NCI-H446 (cell line): ENCODE data around the gene TACR1.

Experiments
- DNase-seq, 2 experiments: peaks; one replicate each; lab custom pipeline; 2025; lab: John Stamatoyannopoulos, UW

The TACR1 gene

DNA sequence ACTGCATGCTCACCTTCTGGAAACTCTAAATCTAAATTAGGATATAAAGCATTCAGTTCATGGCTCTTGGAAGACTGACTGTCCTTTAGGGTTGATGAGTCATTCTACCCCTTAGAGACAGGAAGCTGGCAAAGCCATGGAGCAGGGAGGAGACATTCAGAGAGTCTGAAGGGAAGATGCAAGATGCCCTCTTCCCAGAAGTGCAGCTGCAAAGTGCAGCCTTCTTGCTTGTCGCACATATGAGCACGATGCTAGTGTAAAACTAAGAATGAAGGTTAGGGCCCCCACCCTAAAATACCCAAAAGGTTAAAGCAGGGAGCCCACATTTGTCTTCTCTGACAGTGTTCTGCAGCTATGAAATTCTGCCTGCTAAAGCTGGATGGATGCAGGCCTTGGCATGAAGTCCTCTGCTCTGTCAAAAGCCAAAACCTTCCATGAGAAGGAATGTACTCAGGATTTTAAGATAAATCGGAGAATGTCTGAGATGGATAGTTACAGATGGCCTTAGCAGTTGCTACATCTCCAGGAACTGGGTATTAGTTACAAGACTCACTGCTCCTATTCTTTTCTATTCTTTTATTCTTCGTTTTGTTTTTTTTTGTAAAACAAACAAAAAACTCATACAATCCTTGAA is 151.2 kb downstream of the TACR1 start:
- DNase-seq = peak in 1 of 2 experiments; percentile 62

DNA sequence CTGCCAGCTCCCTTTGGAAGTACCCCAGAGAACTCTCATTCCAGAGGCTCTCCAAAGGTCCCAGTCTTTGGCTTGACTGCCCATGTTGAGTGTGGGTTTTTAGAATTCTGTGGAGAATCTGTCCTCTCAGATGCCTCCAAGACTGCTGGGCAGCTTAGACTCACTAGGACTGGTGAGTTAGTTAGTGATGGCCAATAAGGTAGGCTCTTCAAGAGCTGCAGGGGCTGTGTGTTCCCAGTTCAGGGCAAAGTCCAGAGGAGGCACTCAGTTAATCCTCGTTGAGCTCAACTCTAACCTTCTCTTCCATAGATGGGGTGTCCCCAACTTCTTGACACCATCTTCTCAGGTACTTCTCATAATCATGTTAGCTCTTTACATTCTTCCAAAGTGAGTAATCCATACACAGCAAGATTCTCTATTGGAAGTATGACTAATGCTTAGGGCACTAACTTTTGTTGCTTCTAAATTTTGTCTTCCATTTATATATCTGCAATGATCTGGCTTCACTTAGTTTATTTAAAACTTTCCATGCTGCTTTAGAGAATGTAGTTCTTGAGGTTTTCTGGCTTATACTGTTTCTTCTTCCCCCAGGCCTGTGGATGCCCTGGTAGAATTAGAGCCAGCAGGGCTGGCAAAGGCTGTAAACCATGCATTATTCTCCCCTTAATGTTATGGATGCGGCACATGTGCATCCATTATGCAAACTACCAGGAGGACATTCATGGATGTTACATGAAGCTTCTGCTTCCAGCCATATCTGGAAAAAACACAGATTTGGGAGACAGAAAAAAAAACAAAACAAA is 151.9 kb downstream of the TACR1 start:
- DNase-seq = no peak

DNA sequence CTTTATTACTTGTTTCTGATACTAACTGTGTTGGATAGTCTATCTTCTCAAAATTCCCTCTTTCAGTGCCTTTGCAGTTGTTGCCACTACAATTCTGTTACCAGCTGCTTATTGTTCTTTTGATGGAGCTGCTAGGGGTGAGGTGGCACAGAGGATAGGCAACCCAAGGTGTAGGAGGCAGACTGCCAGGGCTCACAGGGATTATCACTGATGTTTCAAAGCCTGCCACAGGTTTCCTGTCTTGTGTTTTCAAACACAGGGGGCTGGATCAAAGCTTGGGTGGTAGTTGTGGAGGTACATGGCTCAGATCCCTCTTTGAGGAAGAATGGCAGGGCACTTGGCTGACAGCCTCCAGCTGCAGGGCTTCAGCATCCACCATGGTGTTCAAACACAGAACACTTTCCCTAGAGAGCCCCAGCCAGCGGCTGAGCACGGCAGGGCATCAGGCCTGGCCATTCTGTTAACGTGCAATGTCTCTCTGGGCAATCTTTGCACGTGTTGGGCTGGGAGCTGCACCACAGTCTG is 153.7 kb downstream of the TACR1 start:
- no peak for DNase-seq

DNA sequence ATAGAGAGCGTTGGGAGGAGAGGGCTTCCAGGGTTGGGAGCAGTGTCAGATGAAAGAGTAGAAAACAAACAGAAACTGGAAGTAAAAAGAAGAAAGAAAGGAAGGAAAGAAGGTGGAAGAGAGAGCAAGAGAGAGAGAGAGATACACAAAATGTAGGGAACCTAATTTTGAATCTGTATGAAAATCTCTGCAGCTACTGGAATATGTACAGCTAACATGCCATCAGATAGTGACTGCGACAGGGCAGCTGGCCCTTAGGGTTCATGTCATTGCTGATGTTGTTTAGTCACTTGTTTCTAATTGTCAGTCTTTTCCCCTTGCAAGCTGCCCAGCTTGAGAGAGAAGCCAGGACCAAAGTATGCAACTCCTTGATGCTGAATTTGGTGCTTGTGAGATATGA is 155.0 kb downstream of the TACR1 start:
- no peak for DNase-seq

DNA sequence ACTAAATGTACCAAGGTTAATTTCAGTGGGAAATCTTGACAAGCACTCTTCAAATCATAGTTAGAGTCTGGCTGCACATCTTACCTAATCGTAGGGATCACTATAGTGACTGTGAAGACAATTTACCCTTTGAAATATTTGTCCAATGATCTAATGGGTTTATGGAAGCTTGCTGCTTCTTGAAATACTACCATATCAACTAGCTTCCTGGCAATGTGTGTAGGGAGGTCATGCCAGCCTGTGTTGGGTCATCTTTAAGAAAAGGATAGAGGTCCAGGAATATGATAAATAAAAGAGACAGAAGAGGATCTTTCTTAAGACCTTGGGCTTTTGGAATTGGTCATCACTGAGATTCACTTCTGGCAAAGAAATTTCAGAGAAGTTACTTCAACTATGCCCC is 156.5 kb downstream of the TACR1 start:
- no peak for DNase-seq

DNA sequence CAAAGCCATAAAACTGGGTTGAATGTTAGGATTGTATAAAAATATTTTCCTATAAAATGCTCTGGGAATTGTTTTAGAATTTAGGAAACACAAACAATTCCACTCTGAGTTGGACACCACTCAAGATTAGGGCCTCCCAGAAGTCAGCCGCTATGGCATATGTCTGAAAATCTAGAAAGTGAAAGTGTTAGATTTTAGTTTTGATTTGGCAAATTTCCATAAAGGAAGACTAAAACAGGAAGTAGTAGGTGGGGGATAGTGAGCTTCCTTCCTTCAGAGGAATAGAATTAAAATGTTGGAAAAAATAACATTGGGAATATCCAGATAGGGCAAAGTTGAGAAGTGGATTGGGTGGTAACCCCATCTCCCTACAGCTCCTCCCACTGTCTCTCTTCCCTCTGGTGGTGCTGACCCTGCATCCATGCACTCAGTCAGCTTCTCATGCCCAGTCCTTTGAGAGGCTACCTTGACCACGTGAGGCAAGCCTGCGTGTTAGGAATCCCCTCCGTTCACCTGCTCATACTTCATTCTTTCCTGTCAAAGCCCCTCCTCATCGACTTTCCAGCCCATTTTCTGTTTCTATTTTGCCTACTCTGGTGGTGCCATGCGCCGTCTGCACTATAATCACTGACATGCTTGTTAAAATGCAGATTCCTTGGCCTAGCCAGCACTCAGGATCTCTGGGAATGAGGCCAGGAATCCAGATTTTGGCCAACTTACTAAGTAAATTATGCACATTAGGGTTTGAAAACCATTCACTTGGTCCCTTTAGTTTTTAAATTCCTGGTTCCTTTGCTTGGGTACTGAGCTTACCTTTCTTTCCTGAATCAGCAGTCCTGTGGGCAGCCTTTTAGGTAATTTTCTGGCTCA is 157.4 kb downstream of the TACR1 start:
- peak in 1 of 2 experiments; percentile 41 for DNase-seq

DNA sequence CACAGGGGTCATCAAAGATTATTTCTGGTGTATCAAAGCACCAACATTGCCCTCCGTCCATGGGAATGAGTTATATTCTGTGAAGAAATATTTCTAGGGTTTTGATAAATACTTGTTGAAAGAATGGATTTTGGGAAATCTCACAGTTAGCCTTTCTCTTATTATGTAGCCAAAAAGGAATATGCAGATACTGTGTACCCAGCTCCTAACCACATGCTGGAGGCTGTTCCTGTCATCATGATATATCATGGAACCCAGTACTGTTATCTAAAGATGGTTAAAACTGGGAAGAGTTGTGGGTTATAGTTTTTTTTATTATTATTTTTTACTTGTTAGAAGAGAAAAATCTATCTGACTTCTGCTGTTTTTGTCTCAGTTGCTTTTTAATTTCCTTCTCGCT is 158.1 kb downstream of the TACR1 start:
- no peak for DNase-seq

DNA sequence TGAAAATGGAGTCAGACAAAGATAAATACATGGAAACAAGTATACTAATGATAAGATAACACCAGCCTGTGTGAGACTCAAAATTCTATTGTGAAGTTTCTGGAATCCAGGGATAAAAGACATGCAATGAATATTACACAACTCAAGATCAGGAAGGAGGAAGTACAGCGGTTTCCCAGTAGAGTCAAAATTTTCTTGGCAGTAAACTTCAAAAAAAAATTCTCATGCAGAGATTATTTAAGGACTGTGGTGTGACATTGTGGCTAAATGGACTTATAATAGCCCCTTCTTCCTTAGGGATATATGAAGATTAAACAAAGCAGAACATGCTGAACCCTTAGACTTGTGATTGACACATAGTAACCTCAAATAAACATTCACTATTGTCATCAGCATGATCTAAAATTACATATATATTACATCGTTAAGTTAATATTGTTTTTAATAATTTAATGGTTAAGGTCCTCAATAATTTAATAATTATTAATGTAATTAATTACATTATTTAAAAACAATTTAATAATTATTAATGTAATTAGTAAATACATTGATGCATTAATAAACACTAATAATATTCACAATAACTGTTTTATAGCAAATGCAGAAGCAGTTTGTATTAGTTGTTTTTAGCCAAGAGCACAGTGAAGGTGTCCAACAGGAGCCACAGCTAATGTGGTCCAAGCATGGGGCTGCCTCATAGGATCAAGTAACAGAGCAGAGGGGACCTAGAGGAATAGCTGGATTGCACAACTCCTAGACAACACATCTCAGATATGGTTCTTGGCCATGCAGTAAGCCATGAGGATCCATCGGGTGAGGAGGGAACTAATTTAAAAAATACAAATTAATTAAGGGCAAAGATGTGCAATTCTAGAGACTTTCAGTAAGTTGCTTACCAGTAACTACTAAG is 163.6 kb downstream of the TACR1 start:
- no peak for DNase-seq

DNA sequence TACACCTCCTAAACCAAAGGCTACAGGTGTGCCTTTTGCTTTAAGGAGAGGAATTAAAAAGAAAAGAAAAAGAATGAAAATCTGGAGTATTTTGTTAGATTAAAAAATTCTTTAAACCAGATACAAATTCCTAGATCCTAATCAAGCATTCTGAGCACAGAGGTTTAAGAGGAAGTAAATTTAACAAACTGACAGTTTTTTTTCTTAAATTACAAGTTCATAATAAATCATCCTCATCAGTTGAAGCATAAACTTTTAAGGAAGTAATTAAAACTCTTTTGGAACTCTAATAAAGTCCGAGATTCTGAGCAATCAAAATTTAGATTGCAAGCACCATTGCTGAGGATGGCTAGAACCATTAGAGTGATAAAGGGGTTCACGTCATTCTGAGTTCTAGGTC is 165.8 kb downstream of the TACR1 start:
- no peak for DNase-seq

DNA sequence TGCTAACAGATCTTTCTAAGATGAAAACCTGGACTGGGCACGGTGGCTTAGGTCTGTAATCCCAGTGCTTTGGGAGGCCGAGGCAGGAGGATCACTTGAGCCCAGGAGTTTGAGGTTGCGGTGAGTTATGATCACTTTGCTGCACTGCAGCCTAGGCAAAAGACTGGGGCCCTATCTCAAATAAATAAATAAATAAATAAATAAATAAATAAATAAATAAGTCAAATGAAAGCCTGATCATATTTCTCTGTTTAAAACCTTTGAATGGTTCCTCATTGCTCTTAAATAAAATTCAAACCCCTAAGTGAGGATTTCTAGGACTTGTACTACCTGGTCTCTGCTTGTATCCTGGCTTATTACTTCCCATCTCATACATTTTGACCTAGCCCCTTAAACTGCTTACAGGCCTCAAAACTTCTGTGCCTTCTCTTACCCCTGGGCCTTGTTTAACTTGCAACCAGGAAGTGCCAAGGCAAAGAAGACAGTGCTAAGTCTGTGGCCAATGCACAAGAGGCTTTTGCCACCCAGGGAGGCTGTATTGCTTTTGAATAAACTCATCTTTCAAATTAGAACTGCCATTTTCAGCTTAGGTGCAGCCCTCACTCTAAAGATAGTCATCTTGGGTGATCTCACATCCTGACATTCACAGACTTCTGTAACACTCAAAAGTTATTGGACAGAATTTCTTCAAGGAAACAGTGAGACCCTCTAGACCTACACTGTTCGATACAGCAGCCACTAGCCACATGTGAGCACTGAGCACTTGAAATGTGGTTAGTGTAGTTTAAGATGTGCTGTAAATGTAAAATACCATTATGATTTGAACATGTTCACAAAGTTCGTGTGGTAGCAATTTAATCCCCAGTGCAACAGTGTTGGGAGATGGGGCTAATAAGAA is 167.2 kb downstream of the TACR1 start:
- DNase-seq = no peak

DNA sequence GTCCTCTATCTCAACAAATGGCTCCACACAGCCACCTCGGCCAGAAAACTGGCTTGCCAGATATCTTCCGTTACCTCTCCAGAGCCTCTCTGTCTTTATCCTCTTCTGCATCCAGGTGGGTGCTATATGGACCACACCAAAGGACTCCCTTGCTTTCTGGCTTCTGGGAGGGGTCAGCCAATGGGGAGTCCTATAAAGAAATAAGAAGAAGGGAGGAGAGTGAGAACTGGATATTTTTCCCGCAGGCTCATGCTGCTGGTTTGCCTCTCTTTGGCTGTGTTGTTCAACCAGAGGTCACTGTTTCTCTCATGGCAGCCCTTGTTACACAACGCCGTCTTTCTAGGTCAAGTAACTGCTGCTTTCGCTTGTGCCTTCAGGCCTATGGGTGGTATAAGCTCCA is 168.1 kb downstream of the TACR1 start:
- DNase-seq = no peak

DNA sequence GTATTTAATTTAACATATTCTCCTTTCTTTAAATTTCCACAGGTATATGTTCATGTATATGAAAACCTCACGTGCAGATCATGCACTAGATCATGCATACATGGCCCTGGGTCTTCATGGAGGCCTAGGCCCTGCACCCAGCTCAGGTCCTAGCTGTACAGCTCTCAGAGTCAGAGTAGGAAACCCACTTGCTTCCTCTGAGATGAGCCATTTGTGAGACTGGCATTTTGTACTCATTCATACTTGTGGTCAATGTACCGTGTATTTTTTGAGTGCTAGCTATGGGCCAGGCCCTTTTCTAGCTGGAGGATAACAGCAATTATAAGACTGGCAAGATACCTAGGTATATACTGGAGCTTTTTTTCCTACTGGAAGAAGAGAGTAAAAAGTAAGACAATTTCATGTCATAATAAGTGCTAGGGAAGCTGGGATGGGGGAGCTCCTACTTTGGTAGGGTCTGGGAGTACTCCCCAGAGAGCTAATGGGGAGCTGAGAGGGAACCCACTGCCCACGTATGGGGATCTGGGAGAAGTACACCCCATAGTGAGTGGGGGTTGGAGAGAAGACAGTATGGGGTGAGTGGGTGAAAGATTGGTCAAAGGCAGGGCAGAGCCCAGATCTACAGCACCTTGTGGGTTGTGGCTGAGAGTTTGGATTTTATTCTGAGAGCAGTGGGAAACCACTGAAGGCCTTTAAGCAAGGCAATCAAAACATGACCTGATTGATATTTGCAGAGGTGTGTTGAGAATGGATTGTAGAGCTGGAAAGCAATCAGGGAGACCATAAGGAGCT is 168.9 kb downstream of the TACR1 start:
- DNase-seq = no peak

DNA sequence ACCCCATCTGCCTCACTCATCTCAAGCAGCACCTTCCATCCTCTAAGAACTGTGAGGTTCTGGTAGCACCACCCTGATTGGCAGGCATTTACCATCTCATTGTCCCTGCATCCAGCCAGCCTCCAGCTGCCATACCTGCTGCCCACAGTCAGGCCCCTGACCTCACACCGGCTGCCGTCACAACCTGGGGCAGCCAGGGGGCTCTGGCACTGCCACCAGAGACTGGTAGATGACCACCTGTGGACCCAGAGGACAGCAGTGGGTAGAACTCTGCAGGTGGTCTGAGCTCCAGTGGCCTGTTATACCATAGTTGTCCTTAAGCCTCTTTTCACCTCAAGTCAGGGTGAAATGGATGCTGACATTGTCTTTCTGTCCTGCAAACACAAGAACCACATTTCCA is 171.4 kb downstream of the TACR1 start:
- DNase-seq = no peak

DNA sequence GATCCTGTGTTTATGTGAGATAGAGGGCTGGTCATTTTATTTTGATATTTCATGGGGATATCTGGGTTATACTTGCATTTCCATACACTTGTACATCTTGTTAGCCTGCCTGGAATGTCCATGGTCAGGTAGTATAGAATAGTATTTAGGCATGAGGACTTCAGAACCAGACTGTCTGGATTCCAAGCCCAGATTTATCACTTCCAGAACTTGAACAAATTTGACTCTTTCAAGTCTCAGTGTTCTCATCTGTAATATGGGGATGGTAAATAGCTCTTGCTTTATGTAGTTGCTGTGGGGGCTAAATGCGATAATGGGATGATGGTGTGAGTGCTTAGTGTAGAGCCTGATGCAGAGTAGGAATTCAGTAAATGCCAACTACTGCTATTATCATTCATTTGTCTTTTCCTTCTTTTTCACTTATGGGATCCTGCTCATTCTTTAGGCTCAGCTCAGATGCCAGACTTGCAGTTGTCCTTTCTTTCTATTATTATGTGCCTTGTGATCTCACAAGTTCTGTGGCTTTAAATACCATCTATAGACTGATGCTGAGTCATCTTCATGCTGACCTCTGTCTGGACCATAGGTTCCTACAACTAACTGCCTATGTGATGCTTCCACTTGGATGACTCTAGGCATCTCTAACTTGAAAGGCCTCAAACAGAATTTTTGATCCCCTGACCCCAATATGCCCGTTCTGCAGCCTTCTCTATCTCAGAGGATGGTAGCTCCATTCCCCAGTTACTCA is 173.5 kb downstream of the TACR1 start:
- DNase-seq = no peak

DNA sequence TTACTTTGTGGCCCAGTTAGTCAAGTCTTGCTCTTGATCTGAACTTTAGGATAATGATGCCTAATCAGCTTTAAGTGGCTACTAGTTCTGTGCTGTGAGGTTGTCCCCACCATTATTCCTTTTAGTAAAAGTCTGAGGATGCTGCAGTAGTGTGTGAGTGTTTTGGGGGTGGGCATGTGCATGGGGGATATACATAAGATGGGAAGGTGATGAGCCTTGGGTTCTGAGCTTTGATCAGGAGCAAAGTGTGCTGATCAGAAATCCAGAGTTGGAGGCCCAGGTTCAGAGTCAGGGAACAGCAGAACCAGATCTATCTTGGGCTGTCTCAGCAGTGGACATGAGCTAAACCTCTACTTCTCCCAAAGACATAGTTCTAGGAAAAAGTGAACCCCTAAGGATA is 174.1 kb downstream of the TACR1 start:
- DNase-seq = no peak

DNA sequence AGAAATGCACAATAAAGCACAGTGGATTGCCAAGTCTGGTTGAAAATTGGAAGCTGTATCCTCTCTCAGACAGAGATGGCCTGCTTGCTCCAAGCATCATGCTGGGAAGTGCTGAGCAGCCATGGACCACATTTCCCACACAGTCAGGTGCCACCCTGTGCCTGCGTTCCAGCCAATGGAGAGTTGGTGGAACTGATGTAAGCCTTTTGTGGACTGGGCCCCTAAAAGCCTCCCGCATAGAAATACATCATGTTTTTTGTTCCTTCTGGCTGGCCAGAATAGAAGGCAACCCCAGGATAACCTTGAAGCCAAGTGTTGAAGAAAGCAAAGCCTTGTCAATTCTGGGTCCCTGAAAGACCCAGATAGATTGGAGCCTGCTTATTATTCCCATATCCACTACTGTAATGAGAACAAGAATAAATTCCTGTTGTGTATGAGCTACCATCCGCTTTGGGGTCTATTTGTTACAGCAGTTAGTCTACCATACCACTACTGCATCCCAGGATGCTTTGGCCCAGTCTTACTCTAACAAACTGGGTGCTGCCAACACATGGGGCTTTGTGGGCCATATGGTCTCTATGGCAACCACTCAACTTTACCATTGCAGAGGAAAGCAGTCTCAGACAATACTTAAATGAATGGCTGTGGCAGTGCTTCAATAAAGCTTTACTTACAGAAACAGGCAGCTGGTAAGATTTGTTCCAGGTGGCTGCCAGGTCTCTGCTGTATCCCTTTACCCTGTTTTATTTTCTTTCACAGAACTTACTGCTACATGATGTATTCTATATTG is 175.5 kb downstream of the TACR1 start:
- peak in 1 of 2 experiments; percentile 31 for DNase-seq

DNA sequence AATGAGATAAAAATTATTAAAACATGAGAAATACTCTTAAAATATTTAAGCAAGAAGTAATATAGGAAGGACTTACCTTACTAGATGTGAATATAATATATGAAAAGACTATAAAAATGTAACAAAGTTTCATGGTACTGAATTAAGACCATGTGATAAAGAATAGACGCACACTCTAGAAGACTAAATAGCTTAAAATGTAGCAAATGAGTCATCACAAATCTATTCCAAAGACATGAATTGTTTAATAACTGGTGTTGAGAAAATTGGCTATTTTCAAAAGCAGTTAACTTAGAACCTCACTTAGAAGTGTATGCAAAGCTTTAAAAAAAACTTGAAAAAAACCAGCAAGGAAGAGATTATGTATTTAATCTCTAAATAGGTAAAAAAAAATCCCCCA is 176.8 kb downstream of the TACR1 start:
- no peak for DNase-seq

DNA sequence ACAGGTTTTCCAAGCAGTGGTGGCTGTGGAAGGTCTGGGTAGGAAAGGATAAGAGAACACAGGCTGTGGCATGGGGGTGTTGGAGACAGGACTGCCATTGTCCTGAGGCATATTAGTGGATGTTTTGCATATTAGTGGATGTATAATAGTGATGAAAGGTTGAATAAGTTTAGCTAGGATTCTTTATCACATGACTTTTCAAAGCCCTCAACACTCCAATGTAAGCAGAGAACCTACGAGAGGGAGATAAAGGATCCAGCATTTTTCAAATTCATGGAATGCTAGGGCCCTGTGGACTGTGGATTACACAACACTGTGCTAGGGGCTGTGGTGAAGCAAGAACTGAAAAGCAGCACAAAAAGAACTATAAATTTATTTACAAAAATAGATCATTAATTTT is 177.6 kb downstream of the TACR1 start:
- no peak for DNase-seq
